Skeletal muscle tissue (tissue), 4 donors: ENCODE measurements around the gene CPN1. TPM values are rescaled to one million over a fixed set of nuclear protein-coding genes. Genes with fewer than 3 reads are reported as not detected.

Experiments
- H3K27ac ChIP-seq: one replicate; pipeline ENCODE4 v1.7.0; 2013; ENCODE audit warnings: mild to moderate bottlenecking, low read depth, low read length, inconsistent platforms
- H3K27me3 ChIP-seq, 3 donors: one replicate each; pipeline ENCODE4 v1.7.0; 2013; ENCODE audit warnings: low read length in 3 of 3; ENCODE audit not compliant: control insufficient read depth in 3 of 3, insufficient read depth in 3 of 3
- H3K36me3 ChIP-seq, 3 donors: one replicate each; pipeline ENCODE4 v1.7.0; 2013; ENCODE audit warnings: low read length in 3 of 3; ENCODE audit not compliant: control insufficient read depth in 3 of 3, insufficient read depth in 3 of 3
- H3K4me1 ChIP-seq, 3 donors: one replicate each; pipeline ENCODE4 v1.7.0; 2013; ENCODE audit warnings: low read length in 3 of 3, mild to moderate bottlenecking in 3 of 3; ENCODE audit not compliant: control insufficient read depth in 3 of 3, insufficient read depth in 3 of 3
- H3K4me3 ChIP-seq, 3 donors: one replicate each; pipeline ENCODE4 v1.7.0; 2013; ENCODE audit warnings: low read length in 3 of 3
- H3K9ac ChIP-seq, 3 donors: one replicate each; pipeline ENCODE4 v1.7.0; 2013; ENCODE audit warnings: low read length in 3 of 3, mild to moderate bottlenecking in 3 of 3, moderate library complexity in 2 of 3, low read depth in 1 of 3
- H3K9me3 ChIP-seq, 3 donors: one replicate each; pipeline ENCODE4 v1.7.0; 2013; ENCODE audit warnings: low read length in 3 of 3; ENCODE audit not compliant: control insufficient read depth in 3 of 3
- total RNA-seq: library from RNA; depleted of rRNA; stranded (reverse); fragments of >200 nt; gene quantifications from one replicate; pipeline ENCODE4 v1.2.3, GENCODE V29; 2014
- donor health status: Osteomylitis.

Gene CPN1
- total RNA-seq, 1 donor from 2014 or later, result not detected

DNA sequence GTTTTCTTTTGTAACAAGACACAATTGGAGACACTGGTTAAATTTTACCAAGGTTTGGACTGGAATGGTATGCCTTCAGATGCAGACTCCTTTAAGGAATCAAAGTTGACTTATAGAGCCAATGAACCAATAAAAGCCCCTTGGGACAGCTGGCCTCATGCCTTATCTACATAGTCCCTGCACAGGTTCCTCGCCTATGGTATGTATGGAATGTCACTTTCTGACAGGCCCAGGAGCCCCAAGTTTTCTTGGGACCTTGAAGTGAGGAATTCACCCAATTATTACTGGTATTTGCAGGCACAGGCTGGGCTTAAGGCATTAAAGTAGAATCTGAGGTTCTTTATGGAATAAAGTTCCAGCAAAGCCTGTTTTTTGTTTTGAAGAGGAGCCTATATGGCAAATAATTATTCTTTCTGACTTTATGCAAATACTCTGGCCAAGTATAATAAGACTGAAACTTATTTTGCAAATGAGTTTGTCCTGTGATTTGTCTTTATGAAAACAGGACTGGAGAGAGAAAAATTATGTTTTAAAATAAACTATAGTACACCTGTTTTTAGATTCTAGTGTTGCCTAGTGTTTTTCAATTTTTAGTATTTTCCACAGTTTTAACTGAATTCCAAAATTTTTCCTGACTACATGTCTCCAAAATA lies 47.8 kb downstream of the CPN1 start:
- H3K36me3 ChIP-seq, result no peaks in the 10 kb centered on the region
- no peak overlapping the region for H3K27ac ChIP-seq
- H3K4me1 ChIP-seq, result peaks cover 0 to 2% (median 0%) of the 10 kb centered on the region in 3 donors
- H3K9ac ChIP-seq, result no peak overlapping the region
- H3K9me3 ChIP-seq, result no peaks in the 10 kb centered on the region
- no peak overlapping the region for H3K4me3 ChIP-seq
- H3K27me3 ChIP-seq, result no peaks in the 10 kb centered on the region

DNA sequence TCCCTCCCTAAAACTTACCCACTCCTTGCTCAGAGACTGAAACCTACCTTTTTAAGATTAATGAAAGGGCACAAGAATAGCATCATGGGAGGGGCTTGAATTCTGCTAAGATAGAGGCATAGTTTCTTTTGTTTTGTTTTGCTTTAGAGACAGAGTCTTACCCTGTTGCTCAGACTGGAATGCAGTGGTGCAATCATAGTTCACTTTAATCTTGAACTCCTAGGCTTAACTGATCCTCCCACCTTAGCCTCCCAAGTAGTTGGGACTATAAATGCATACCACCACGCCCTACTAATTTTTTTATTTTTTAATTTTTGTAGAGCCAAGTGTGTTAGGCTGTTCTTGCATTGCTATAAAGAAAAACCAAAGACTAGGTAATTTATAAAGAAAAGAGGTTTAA lies 54.3 kb downstream of the CPN1 start:
- no peaks in the 10 kb centered on the region for H3K36me3 ChIP-seq
- H3K27ac ChIP-seq, result no peak overlapping the region
- no peaks in the 10 kb centered on the region for H3K27me3 ChIP-seq
- peaks cover 0 to 3% (median 2%) of the 10 kb centered on the region in 3 donors for H3K9me3 ChIP-seq
- H3K9ac ChIP-seq, result no peak overlapping the region
- no peak overlapping the region for H3K4me3 ChIP-seq
- H3K4me1 ChIP-seq, result peaks cover 3 to 4% (median 4%) of the 10 kb centered on the region in 3 donors

DNA sequence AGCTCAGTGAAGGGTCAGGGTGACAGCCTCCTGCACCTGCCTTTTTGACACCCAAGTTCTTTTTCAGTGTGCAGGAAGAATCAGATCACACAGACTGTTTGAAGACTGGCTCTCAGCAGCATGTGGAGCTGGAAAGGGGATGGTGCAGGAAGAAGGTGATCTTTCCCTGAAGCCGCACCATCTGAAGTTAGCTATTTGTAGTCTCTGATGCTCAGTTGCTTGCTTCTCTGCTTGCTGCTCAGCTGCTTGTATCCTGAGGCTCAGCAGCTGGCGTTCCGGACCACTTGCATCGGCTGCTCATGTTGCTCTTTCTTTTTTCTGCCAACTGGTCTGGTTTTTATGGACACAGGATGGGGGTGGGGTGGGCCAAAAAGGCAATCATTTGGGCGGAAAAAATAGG lies 56.1 kb downstream of the CPN1 start:
- no peaks in the 10 kb centered on the region for H3K27me3 ChIP-seq
- peaks cover 3 to 4% (median 4%) of the 10 kb centered on the region in 3 donors for H3K4me1 ChIP-seq
- no peaks in the 10 kb centered on the region for H3K36me3 ChIP-seq
- H3K9me3 ChIP-seq, result peaks cover 0 to 3% (median 2%) of the 10 kb centered on the region in 3 donors
- no peak overlapping the region for H3K27ac ChIP-seq
- no peak overlapping the region for H3K9ac ChIP-seq
- H3K4me3 ChIP-seq, result no peak overlapping the region

DNA sequence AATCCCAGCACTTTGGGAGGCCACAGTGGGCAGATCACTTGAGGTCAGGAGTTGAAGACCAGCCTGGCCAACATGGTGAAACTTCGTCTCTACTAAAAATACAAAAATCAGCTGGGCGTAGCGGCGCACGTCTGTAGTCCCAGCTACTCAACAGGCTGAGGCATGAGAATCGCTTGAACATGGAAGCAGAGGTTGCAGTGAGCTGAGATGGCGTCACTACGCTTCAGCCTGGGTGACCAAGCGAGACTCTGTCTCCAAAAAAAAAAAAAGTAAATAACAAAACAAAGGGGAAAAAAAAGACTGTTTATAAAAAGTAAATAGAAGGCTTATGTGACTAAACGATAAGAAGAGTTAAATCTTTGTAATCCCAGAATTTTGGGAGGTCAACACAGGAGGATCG lies 56.9 kb downstream of the CPN1 start:
- Histone ChIP-seq H3K27ac (no peak overlapping the region), H3K9me3 (peaks cover 0 to 3% (median 2%) of the 10 kb centered on the region in 3 donors)

DNA sequence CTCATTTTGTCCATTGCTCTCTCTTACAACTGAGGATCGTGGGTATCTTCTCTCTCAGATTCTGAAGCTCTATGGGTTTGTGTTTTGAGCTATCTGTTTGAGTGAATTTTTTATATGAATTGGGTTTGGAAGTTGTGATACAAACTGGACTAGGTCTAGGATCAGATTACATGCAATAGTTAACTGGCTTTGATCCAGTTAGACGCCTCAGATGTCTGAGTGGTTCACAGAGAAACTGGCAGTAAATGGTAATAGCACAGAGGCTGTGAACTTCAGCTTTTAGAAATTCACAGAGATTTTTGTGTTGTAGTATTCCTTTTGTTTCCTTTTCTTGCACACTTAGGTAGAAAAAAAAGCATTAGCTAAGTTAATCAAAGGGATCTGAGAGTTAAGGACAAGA lies 59.3 kb downstream of the CPN1 start:
- Histone ChIP-seq H3K36me3 (no peaks in the 10 kb centered on the region), H3K4me1 (peaks cover 3 to 4% (median 4%) of the 10 kb centered on the region in 3 donors), H3K27me3 (no peaks in the 10 kb centered on the region), H3K9ac (no peak overlapping the region), H3K4me3 (no peak overlapping the region), H3K27ac (no peak overlapping the region), H3K9me3 (no peaks in the 10 kb centered on the region)

More for the DNA sequence above, 56.9 kb downstream of the CPN1 start:
- Histone ChIP-seq H3K4me1 (peaks cover 3 to 4% (median 4%) of the 10 kb centered on the region in 3 donors), H3K9ac (no peak overlapping the region), H3K27me3 (no peaks in the 10 kb centered on the region), H3K4me3 (no peak overlapping the region), H3K36me3 (no peaks in the 10 kb centered on the region)

DNA sequence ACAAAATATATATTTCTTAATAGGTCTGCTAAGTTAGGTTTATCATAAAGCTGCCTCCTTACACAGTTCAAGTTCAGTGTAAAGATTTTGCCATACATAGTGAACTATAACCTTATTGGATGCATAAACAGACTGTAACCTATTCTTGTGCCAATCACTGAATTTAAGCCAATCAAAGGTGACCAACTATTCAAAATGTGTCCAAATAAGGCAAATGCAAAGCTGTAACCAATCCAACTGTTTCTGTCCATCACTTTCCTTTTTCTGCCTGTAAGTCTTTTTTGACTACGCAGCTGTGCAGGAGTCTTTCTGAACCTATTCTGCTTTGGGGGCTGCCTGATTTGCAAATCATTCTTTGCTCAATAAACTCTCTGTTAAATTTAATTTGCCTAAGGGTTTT lies 60.3 kb downstream of the CPN1 start:
- Histone ChIP-seq H3K4me1 (peaks cover 3 to 4% (median 4%) of the 10 kb centered on the region in 3 donors), H3K27ac (no peak overlapping the region), H3K4me3 (no peak overlapping the region), H3K9ac (no peak overlapping the region), H3K27me3 (no peaks in the 10 kb centered on the region), H3K36me3 (no peaks in the 10 kb centered on the region), H3K9me3 (no peaks in the 10 kb centered on the region)

DNA sequence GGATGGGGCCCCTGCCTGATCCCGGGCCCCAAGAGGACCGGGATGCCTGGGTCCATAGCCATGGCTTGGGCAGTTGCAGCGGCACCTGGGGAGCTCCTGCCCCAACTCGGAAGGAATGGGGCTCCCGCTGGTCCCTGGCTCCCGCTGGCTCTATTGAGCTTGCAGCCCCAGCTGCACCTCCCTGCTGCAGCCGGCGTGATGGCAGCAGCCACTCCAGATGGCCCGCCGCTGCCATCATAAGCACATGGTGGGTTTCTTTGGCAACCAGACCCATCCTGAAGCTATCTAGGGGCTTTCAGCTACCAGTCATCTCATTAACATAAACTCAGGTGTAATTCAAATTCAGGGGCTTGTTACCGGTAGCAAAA lies 60.8 kb downstream of the CPN1 start:
- Histone ChIP-seq H3K4me3 (no peak overlapping the region), H3K27ac (no peak overlapping the region), H3K9me3 (no peaks in the 10 kb centered on the region), H3K4me1 (peaks cover 3 to 4% (median 4%) of the 10 kb centered on the region in 3 donors), H3K27me3 (no peaks in the 10 kb centered on the region), H3K36me3 (no peaks in the 10 kb centered on the region), H3K9ac (no peak overlapping the region)

DNA sequence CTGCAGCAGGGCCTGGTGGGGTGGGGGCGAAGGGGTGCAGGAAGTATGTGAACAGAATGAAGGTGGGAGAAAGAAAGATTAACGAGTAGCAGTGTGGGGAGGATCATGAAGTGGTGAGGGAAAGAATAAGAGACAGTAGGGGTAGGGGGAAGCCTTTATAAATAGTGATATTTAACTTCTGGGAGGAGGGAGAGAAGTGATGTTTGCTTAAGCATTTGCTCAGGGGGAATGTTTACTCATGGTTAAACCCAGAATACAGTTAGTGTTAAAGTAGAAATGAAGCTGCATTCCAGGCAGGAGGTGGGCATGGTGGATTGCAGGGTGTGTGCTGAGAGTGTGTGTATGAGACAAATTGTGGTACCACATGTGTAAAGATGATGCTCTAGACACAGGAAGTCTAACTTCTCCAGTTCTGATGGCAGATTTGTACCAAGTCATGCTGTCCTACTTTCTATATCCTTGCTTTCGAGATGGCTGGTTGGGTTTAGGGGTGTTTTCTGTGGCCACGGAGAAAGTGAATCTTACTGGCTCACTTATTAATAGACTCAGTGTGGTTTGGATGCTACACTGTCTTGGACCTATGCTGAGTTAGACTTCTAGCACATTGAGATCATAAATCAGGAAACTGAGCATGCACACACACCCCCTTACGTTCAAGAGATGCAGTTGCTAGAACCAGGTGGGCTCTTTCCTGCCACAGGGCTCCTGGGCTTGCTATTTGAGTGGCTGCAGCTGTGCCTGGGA lies 61.4 kb downstream of the CPN1 start:
- no peak overlapping the region for H3K27ac ChIP-seq
- no peaks in the 10 kb centered on the region for H3K27me3 ChIP-seq
- no peaks in the 10 kb centered on the region for H3K9me3 ChIP-seq
- no peak overlapping the region for H3K9ac ChIP-seq
- no peak overlapping the region for H3K4me3 ChIP-seq
- no peaks in the 10 kb centered on the region for H3K36me3 ChIP-seq
- peaks cover 0 to under 1% (median under 1%) of the 10 kb centered on the region in 3 donors for H3K4me1 ChIP-seq

DNA sequence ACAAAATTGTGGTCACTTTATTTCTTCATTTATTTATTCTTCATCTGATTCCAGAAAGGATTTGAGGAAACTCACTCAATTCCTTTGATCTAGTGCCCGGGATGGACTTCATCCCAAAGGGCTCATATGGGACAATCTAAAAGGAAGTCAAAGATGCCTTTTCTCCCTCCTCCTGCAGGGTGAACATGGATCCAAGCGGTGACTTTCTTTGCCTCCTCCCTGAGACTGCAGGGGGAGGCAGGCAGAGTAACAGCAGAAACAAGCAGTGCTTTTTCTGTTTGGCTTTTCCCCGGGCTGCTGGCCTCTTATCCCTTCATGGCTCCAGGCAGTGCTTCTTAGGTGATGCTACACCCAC lies 61.9 kb downstream of the CPN1 start:
- no peaks in the 10 kb centered on the region for H3K9me3 ChIP-seq
- H3K4me3 ChIP-seq, result no peak overlapping the region
- H3K36me3 ChIP-seq, result no peaks in the 10 kb centered on the region
- H3K27ac ChIP-seq, result no peak overlapping the region
- H3K4me1 ChIP-seq, result no peaks in the 10 kb centered on the region
- no peak overlapping the region for H3K9ac ChIP-seq
- H3K27me3 ChIP-seq, result no peaks in the 10 kb centered on the region

DNA sequence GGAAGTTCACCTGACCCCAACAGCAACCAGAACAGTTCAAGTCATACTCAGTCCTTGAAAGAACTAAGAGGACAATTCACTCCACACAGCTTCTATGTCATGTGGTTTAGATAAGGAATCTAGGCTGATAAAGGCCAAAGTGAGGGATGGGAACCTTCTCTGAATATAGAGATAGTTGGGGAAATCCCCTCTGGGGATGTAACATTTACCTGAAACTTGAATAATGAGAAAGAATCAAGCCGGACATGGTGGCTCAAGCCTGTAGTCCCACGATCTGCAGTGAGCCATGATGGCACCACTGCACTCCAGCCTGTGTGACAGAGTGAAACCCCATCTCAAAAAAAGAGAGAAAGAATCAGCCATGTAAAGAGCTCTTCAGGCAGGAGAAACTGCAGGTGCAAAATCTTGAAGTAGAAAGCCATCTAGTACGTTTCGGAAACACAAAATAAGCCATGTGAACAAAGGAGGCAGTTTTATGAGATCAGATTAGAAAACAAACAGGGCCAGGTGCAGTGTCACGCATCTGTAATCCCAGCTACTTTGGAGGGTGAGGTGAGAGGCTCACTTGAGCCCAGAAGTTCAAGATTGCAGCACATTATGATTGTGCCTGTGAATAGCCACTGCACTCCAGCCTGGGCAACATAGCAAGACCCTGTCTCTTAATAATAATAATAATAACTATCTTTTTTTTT lies 67.5 kb downstream of the CPN1 start:
- no peak overlapping the region for H3K9ac ChIP-seq
- H3K4me1 ChIP-seq, result peaks cover 3 to 9% (median 4%) of the 10 kb centered on the region in 3 donors
- no peaks in the 10 kb centered on the region for H3K36me3 ChIP-seq
- no peaks in the 10 kb centered on the region for H3K27me3 ChIP-seq
- H3K9me3 ChIP-seq, result no peaks in the 10 kb centered on the region
- H3K27ac ChIP-seq, result no peak overlapping the region
- no peak overlapping the region for H3K4me3 ChIP-seq
